Measurements from ENCODE around the gene FBXL14. TPM values are rescaled to one million over a fixed set of nuclear protein-coding genes. Genes with fewer than 3 reads are reported as not detected.

The FBXL14 gene
- total and polyA plus RNA-seq, 5 donors: 4.7 to 8.3 (median 7.8) TPM

DNA sequence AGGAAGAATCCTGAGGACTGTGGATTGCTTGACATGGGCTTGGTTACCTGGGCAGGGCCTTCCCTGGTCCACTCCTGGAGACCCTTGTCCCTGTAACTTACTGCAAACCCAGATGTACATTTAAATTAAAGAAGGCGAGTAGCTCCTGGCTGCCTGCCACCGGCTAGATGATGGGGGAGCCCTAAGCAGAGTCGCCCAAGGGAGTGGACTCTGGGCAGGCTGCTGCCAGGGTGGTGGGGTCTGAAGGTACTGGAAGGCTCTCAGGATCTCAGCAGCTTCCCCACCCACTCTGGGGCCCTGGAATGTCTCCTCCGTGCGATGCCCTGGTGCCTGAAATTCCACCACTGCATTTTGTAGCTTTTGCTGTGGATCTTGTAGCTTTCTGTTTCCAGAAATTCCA is 74.7 kb downstream of the FBXL14 start:
- 59% methylated on average over 5 of the region's 5 CpGs for WGBS
- Histone ChIP-seq H3K4me1 (ENCODE audit: control insufficient read depth, insufficient read depth, low read length) (no peaks in the 10 kb centered on the region), H3K9me3 (ENCODE audit: control insufficient read depth, low read length) (no peaks in the 10 kb centered on the region), H3K4me3 (ENCODE audit: low read length) (no peak overlapping the region), H3K27me3 (ENCODE audit: control insufficient read depth, insufficient read depth) (no peaks in the 10 kb centered on the region), H3K27ac (ENCODE audit: low read length) (no peak overlapping the region)
- intact Hi-C loops (cut with DNase I): no loop called here
- ATAC-seq: no peak
- DNase-seq: peak in 1 of 3 donors; percentile 49

DNA sequence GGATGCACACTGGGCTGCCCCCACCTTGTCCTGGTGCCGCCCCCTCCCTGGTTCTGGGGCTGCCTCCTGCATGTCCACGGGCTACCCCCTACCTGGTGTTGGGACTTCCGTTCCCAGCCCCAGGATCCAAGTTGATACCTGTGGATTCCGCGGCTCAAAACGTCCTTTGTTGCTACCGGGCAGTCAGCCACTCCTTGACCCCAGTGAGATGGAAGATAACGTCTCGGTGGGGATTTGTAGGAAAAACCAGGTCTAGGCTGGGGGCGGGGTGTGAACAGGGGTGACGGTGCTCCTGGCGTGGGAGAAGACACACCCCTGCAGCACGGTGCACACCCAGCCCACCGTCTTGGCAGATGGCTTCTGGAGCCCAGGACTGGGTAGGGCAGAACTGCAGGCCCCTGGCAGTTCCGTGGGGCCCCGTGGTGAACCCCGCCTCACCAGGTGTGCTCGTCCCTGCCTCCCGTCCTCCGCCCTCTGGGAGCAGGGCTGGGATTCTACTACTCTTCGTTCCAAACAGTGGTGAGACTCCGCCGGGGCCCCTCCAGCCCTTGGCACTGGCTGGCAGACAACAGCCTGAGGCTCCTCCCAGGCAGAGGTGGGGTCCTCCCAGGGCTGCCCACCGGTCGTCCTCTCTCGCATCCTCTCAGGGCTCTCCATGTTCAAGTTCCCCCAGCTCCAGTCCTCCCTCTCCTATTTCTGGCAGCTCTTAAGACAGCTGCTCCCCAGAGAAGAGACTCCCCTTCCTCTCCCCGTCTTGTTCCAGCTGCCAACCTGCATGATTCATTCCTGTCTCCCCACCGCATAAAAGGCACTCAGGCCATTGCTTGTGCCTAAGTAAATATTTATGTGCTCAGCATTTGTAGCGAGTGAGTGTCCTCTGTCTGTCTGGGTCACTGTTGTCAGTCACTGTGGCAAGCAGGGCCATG is 75.5 kb downstream of the FBXL14 start:
- Histone ChIP-seq H3K9me3 (ENCODE audit: control insufficient read depth, low read length) (no peaks in the 10 kb centered on the region), H3K4me1 (ENCODE audit: control insufficient read depth, insufficient read depth, low read length) (no peaks in the 10 kb centered on the region), H3K27ac (ENCODE audit: low read length) (no peak overlapping the region), H3K4me3 (ENCODE audit: low read length) (no peak overlapping the region), H3K27me3 (ENCODE audit: control insufficient read depth, insufficient read depth) (no peaks in the 10 kb centered on the region)
- 58% methylated on average over 29 of the region's 29 CpGs for WGBS
- DNase-seq (peak in 1 of 3 donors; percentile 31), ATAC-seq (peak; percentile 29 to 54)
- intact Hi-C loops (cut with DNase I): no loop called here

DNA sequence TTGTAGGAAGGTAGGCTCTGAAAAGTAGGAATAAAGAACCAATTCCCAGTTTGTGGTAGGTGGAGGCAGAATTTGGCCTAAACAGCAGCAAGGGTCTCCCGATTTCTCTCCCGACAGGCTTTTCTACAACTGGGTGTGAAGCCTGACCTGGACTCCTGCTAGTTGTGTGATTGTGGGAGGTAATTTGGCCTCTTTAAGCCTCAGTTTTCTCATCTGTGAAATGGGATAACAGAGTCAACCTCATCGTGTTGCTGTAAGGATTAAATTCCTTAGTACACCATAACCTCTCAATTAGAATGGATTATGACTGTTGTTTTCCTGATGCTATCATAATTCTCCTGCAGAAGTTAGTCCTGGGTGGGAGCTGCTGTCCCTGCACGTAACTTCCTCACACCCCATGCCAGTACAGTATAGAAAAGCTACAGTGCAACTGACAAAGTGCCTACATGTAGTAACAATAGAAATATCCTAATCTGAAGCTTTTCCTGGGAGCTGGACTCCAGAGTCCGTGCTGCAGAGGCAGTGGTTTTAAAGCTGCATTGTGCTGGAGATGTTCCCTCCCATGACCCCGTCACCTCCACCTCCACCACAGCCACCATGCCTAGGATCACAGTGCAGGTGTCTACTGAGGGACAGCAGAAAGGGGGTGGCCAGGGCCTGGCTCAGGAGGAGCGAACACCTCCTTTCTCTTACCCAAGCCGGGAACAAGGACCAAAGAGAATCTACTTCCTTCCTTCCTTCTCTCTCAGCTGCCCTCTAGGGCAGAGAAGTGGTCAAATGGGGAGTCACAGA is 76.5 kb downstream of the FBXL14 start:
- intact Hi-C loops (cut with DNase I): no loop called here
- Histone ChIP-seq H3K4me1 (ENCODE audit: control insufficient read depth, insufficient read depth, low read length) (no peaks in the 10 kb centered on the region), H3K9me3 (ENCODE audit: control insufficient read depth, low read length) (no peaks in the 10 kb centered on the region), H3K27me3 (ENCODE audit: control insufficient read depth, insufficient read depth) (no peaks in the 10 kb centered on the region), H3K27ac (ENCODE audit: low read length) (no peak overlapping the region), H3K4me3 (ENCODE audit: low read length) (no peak overlapping the region)
- DNase-seq: peak in 1 of 3 donors; percentile 13
- no peak for ATAC-seq
- WGBS: 81% methylated on average over 8 of the region's 8 CpGs

GRCh38 chr12:1517007-1517406 is 77.4 kb downstream of the FBXL14 start:
- Histone ChIP-seq H3K9me3 (ENCODE audit: control insufficient read depth, low read length) (no peaks in the 10 kb centered on the region), H3K27me3 (ENCODE audit: control insufficient read depth, insufficient read depth) (no peaks in the 10 kb centered on the region), H3K4me3 (ENCODE audit: low read length) (no peak overlapping the region), H3K27ac (ENCODE audit: low read length) (no peak overlapping the region), H3K4me1 (ENCODE audit: control insufficient read depth, insufficient read depth, low read length) (no peaks in the 10 kb centered on the region)
- ATAC-seq (no peak), DNase-seq (no peak)
- 36% methylated on average over 2 of the region's 2 CpGs for WGBS
- intact Hi-C loops (cut with DNase I): no loop called here

Other genes starting within 250 kb of the FBXL14 start
- 1 to 10 TPM; 1.7 to 3.6 (median 2.6) TPM for gene WNT5B, start 34.6 kb upstream of the FBXL14 start, total RNA-seq
- 1.7 TPM for gene WNT5B, start 34.6 kb upstream of the FBXL14 start, polyA plus RNA-seq
- gene ADIPOR2, start 96.5 kb upstream of the FBXL14 start, total RNA-seq: 10 to 100 TPM; 36.4 to 52.0 (median 42.8) TPM
- 28.1 TPM for gene ADIPOR2, start 96.5 kb upstream of the FBXL14 start, polyA plus RNA-seq
- gene LRTM2, start 226.0 kb upstream of the FBXL14 start, total RNA-seq: not detected
- gene LRTM2, start 226.0 kb upstream of the FBXL14 start, polyA plus RNA-seq: not detected